Body of pancreas (tissue), 4 donors: Measurements from ENCODE around the gene CHN2.

ENCODE experiments used
- POLR2A ChIP-seq, 3 donors: fragments of 450-650 bp; IDR thresholded peaks; one replicate each; pipeline ENCODE4 v1.6.1; 2016; ENCODE audit warnings: antibody characterized with exemption in 3 of 3, mild to moderate bottlenecking in 2 of 3
- TF ChIP-seq, protein P1 (sequence below), 7 experiments: fragments of 450-650 bp in 4 of 7; fragments of 200-600 bp in 3 of 7; sonication (generic) in 3 of 7; IDR thresholded peaks; one replicate each; pipeline ENCODE4 v1.5.1; 2016 to 2019; ENCODE audit warnings: antibody characterized with exemption in 7 of 7

DNA sequence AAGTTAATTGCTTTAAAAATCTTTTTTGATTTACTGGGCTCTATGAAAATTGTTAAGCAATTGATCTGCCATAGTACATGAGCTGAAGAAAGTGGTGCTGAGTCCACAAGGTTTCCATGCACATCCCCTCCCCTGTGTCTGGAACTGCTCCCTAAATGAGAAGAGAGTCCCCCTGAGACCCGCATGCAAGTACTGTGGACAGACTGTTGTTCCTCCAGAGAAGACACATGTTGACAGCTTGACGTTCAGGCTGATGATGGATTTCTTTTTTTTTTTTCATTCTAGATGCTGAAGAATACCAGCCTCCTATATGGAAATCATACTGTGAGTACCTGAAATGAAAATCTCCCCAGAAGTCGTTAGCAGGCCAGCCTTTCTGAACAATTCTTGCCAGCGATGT lies 159.8 kb downstream of the CHN2 start:
- TF ChIP-seq, protein P1, sequence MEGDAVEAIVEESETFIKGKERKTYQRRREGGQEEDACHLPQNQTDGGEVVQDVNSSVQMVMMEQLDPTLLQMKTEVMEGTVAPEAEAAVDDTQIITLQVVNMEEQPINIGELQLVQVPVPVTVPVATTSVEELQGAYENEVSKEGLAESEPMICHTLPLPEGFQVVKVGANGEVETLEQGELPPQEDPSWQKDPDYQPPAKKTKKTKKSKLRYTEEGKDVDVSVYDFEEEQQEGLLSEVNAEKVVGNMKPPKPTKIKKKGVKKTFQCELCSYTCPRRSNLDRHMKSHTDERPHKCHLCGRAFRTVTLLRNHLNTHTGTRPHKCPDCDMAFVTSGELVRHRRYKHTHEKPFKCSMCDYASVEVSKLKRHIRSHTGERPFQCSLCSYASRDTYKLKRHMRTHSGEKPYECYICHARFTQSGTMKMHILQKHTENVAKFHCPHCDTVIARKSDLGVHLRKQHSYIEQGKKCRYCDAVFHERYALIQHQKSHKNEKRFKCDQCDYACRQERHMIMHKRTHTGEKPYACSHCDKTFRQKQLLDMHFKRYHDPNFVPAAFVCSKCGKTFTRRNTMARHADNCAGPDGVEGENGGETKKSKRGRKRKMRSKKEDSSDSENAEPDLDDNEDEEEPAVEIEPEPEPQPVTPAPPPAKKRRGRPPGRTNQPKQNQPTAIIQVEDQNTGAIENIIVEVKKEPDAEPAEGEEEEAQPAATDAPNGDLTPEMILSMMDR (IDR thresholded peaks at IDR 0.05): no peak
- TF ChIP-seq POLR2A (IDR thresholded peaks at IDR 0.05): no peak
